D341Med (cell line): ENCODE results near the gene MECP2.
"Not testable (repeated sequence)": the region's sequence is repeated elsewhere in the genome, so short reads cannot be mapped to it uniquely, and the experiment has no call there.

Experiments used
- DNase-seq: peaks from one replicate; pipeline ENCODE4 v3.0.0; 2012; ENCODE audit warnings: low spot score

Gene MECP2

GRCh38 chrX:154017766-154018517 lies 79.6 kb downstream of the MECP2 start:
- no peak for DNase-seq

GRCh38 chrX:154016366-154017076 lies 81.0 kb downstream of the MECP2 start:
- DNase-seq = no peak

GRCh38 chrX:154015581-154016264 lies 81.8 kb downstream of the MECP2 start:
- no peak for DNase-seq

- DNase-seq = no peak
These were observed 82.8 kb downstream of the MECP2 start for GRCh38 chrX:154014429-154015380.

GRCh38 chrX:154013614-154014360 lies 83.7 kb downstream of the MECP2 start:
- DNase-seq = peak; percentile 79

- no peak for DNase-seq
These were observed 84.5 kb downstream of the MECP2 start for GRCh38 chrX:154013001-154013421.

- no peak for DNase-seq
These were observed 85.1 kb downstream of the MECP2 start for GRCh38 chrX:154012336-154012991.

- DNase-seq = no peak
These were observed 85.9 kb downstream of the MECP2 start for GRCh38 chrX:154011376-154012335.

- DNase-seq = no peak
These were observed 87.0 kb downstream of the MECP2 start for GRCh38 chrX:154010330-154011087.

- no peak for DNase-seq
These were observed 89.0 kb downstream of the MECP2 start for GRCh38 chrX:154008521-154008920.

GRCh38 chrX:154006947-154007346 lies 90.6 kb downstream of the MECP2 start:
- DNase-seq = no peak

- no peak for DNase-seq
These were observed 93.2 kb downstream of the MECP2 start for GRCh38 chrX:154004315-154004714.

GRCh38 chrX:154002215-154002719 lies 95.2 kb downstream of the MECP2 start:
- no peak for DNase-seq

- no peak for DNase-seq
These were observed 97.5 kb downstream of the MECP2 start for GRCh38 chrX:154000051-154000450.

- DNase-seq = no peak
These were observed 98.0 kb downstream of the MECP2 start for GRCh38 chrX:153999359-154000037.

GRCh38 chrX:153995504-153995903 lies 102.0 kb downstream of the MECP2 start:
- DNase-seq = no peak

- not testable (repeated sequence) for DNase-seq
These were observed 103.1 kb downstream of the MECP2 start for GRCh38 chrX:153994398-153994797.

- no peak for DNase-seq
These were observed 103.5 kb downstream of the MECP2 start for GRCh38 chrX:153993978-153994377.
